ENCODE data around the gene TMEM259. TPM values are rescaled to one million over a fixed set of nuclear protein-coding genes. Genes with fewer than 3 reads are reported as not detected.

Gene TMEM259
- total and polyA plus RNA-seq, 2 of the 8 experiments (the other 6 are each of a cell fraction or from before 2014, with no cell fraction given): 140 to 243 TPM

GRCh38 chr19:992670-993055 is 28.3 kb downstream of the TMEM259 start:
- no peak for TF ChIP-seq CHD2 (IDR thresholded peaks at IDR 0.05; ENCODE audit: low read length)
- no peak for TF ChIP-seq GTF2F1 (IDR thresholded peaks at IDR 0.05; ENCODE audit: borderline replicate concordance, low read depth, low read length)
- TF ChIP-seq KDM1A (IDR thresholded peaks at IDR 0.05; ENCODE audit: borderline replicate concordance, low read length): no peak
- TF ChIP-seq E2F6 (IDR thresholded peaks at IDR 0.05): no peak
- TF ChIP-seq GABPA (IDR thresholded peaks at IDR 0.05; ENCODE audit: borderline replicate concordance, insufficient read depth, low read length): no peak
- TF ChIP-seq POLR2A (IDR thresholded peaks at IDR 0.05; ENCODE audit: control extremely low read depth in 1 of 2, low read depth in 2 of 2, low read length in 2 of 2): no peak
- TF ChIP-seq SIN3A (conservative IDR thresholded peaks at IDR 0.05 in 1 of 2, IDR thresholded peaks at IDR 0.05 in 1 of 2; ENCODE audit: low read depth in 1 of 2, low read length in 2 of 2): no peak
- TF ChIP-seq PHF8 (conservative IDR thresholded peaks at IDR 0.05; ENCODE audit: low read depth, low read length): no peak
- TF ChIP-seq SAP30 (IDR thresholded peaks at IDR 0.05; ENCODE audit: insufficient read depth, insufficient replicate concordance, low read length): no peak
- TF ChIP-seq SRF (IDR thresholded peaks at IDR 0.05; ENCODE audit: low read depth, low read length): no peak
- WGBS, 2 experiments (ENCODE audit: extremely low coverage in 1 of 2, insufficient coverage in 1 of 2, insufficient read length in 1 of 2, insufficient replicate concordance in 2 of 2, low coverage in 1 of 2, low lambda C conversion rate in 2 of 2, missing lambda C conversion rate in 1 of 2): 100% methylated on average over 11 of the region's 13 CpGs; no CpG with 5 or more reads in 1 of the 2 experiments

More at GRCh38 chr19:992670-993055, 28.3 kb downstream of the TMEM259 start:
- no peak overlapping the region for H3K4ac ChIP-seq (replicated peaks; ENCODE audit: insufficient read length, low read depth, low read length)
- no peak for FAIRE-seq
- H2BK12ac ChIP-seq (ENCODE audit: low read depth, low read length): no peak overlapping the region
- no peak overlapping the region for H3K9ac ChIP-seq (replicated peaks in 1 of 4; ENCODE audit: extremely low read depth in 1 of 4, low read depth in 3 of 4, low read length in 3 of 4)
- peaks cover 0 to 2% (median 0%) of the 10 kb centered on the region in 4 experiments; a peak in 1 of 7 replicates for H3K27me3 ChIP-seq (replicated peaks in 1 of 4; ENCODE audit: control insufficient read depth in 3 of 4, extremely low read depth in 1 of 4, insufficient read depth in 3 of 4, low read length in 3 of 4)
- H3K23me2 ChIP-seq (ENCODE audit: low read depth, low read length): peaks cover 2% of the 10 kb centered on the region; the same call in 1 of the 2 replicates
- peaks cover 9 to 23% of the 10 kb centered on the region in 2 experiments for H4K20me1 ChIP-seq (replicated peaks in 1 of 2; ENCODE audit: control insufficient read depth in 1 of 2, insufficient read depth in 2 of 2, low read length in 2 of 2)
- H3K4me3 ChIP-seq (ENCODE audit: extremely low read depth in 1 of 4, insufficient read depth in 2 of 4, low read depth in 3 of 4, low read length in 4 of 4): no peak overlapping the region
- no peak overlapping the region for H2BK20ac ChIP-seq (ENCODE audit: low read length)
- no peak overlapping the region for H4K5ac ChIP-seq (ENCODE audit: insufficient read length, low read depth, low read length)
- H3K18ac ChIP-seq (ENCODE audit: extremely low read depth, low read length): no peak overlapping the region
- peaks cover 2 to 34% (median 12%) of the 10 kb centered on the region in 4 experiments; a peak in 5 of 8 replicates for H3K36me3 ChIP-seq (ENCODE audit: control insufficient read depth in 2 of 4, insufficient read depth in 4 of 4, low read length in 3 of 4)
- H4K91ac ChIP-seq (replicated peaks; ENCODE audit: insufficient read length, low read length): no peak overlapping the region
- H2AK5ac ChIP-seq (ENCODE audit: low read depth, low read length): no peak overlapping the region
- POLR2A ChIA-PET (ENCODE audit: partially characterized antibody): interaction anchor here (0.6 to 7.3 kb wide), 3 partner anchors 14 to 98 kb away, joined by 3 to 81 read pairs (median 4); no protein-coding TSS in a partner anchor
- no peak overlapping the region for H3K23ac ChIP-seq (ENCODE audit: insufficient read length)
- H2BK15ac ChIP-seq (ENCODE audit: low read length): no peak overlapping the region
- no peak overlapping the region for H2AFZ ChIP-seq (ENCODE audit: low read length)
- H2BK5ac ChIP-seq (ENCODE audit: low read depth, low read length): no peak overlapping the region
- CTCF ChIA-PET (ENCODE audit: partially characterized antibody): no interaction called here
- no peak overlapping the region for H3K27ac ChIP-seq (ENCODE audit: low read depth, low read length)
- H3K14ac ChIP-seq (ENCODE audit: insufficient read length): no peak overlapping the region
- no peaks in the 10 kb centered on the region; the same call in 1 of the 2 replicates for H3K79me1 ChIP-seq (ENCODE audit: low read depth, low read length)
- no peak for DNase-seq (ENCODE audit: low read depth in 1 of 2, low spot score in 2 of 2)
- no peak overlapping the region; the same call in 1 of the 2 replicates for H4K8ac ChIP-seq (ENCODE audit: extremely low read depth, insufficient read depth, low read length)
- no peaks in the 10 kb centered on the region for H3K9me3 ChIP-seq (ENCODE audit: insufficient read depth in 2 of 2, low read depth in 1 of 2, low read length in 1 of 2)
- no peak overlapping the region for H3K56ac ChIP-seq (replicated peaks; ENCODE audit: insufficient read length, low read depth, low read length)
- H3K4me2 ChIP-seq (ENCODE audit: insufficient read depth in 1 of 2, low read depth in 2 of 2, low read length in 2 of 2): no peak overlapping the region
- H3K4me1 ChIP-seq (replicated peaks in 1 of 4; ENCODE audit: control insufficient read depth in 3 of 4, insufficient read depth in 4 of 4, low read length in 3 of 4): peaks cover 0 to 7% (median 4%) of the 10 kb centered on the region in 4 experiments; a peak in 3 of 7 replicates
- H3K79me2 ChIP-seq (ENCODE audit: control insufficient read depth in 1 of 2, insufficient read depth in 2 of 2, low read length in 2 of 2): no peaks in the 10 kb centered on the region
- no peak overlapping the region for H2BK120ac ChIP-seq (replicated peaks; ENCODE audit: low read depth, low read length)

All from H1 (cell line).